Activated naive CD4-positive, alpha-beta T cell treated with anti-CD3 and anti-CD28 coated beads for 36 hours (primary cell): Measurements from ENCODE around the gene ZBTB7C. TPM values are rescaled to one million over a fixed set of nuclear protein-coding genes. Genes with fewer than 3 reads are reported as not detected.

Experiments used
- CTCF ChIA-PET: fragments of 350-600 bp; sonication (Branson Sonifier 250); formaldehyde crosslinking; loops from one replicate; lab custom pipeline; 2021; ENCODE audit warnings: antibody characterized with exemption; lab: Charles Lee
- DNase-seq: peaks from one replicate; pipeline ENCODE4 v3.0.0-alpha.2; 2020
- H3K27ac Mint-ChIP-seq: one replicate; pipeline ENCODE4 v1.8.0; 2021; ENCODE audit warnings: mild to moderate bottlenecking, mixed read lengths
- H3K27me3 Mint-ChIP-seq: one replicate; pipeline ENCODE4 v1.8.0; 2021; ENCODE audit warnings: low read depth, mixed read lengths
- H3K36me3 Mint-ChIP-seq: one replicate; pipeline ENCODE4 v1.8.0; 2021; ENCODE audit warnings: low read depth, mixed read lengths
- H3K4me1 Mint-ChIP-seq: one replicate; pipeline ENCODE4 v1.8.0; 2021; ENCODE audit warnings: low read depth, mixed read lengths
- H3K4me3 Mint-ChIP-seq: one replicate; pipeline ENCODE4 v1.8.0; 2021; ENCODE audit warnings: mild to moderate bottlenecking, moderate library complexity, mixed read lengths
- H3K9me3 Mint-ChIP-seq: one replicate; pipeline ENCODE4 v1.8.0; 2021; ENCODE audit warnings: mixed read lengths
- intact Hi-C: fragments of 100-400 bp; cut with micrococcal nuclease; formaldehyde crosslinking; loops from one replicate; pipeline ENCODE4 v1.15.1; 2023
- total RNA-seq, 2 experiments: library from RNA; stranded (reverse); gene quantifications; one replicate each; pipeline ENCODE4 v1.2.3, GENCODE V29; 2021

ZBTB7C gene
- total RNA-seq, 2 experiments from 2014 or later: not detected

DNA sequence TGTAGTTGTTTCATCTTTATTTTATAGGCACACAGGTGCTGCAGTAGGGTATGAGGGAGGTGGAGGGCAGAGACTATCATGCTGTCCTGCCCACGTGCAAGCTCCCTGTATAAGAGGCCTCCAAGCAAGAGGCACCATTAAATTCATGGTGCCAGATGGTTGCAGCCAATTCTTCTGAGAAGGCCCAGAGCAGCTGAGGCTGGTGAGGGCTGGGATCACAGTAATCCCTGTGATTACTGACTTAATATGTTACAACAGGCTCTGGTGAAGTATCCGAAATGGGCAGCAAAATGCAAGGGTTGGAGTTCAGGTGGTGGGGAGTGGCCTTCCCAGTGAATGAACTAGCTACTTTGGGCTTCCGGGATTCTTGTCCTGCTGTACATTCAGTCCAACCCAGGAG is 286.8 kb downstream of the ZBTB7C start:
- H3K27ac Mint-ChIP-seq: no peak overlapping the region
- intact Hi-C loops: no loop called here

DNA sequence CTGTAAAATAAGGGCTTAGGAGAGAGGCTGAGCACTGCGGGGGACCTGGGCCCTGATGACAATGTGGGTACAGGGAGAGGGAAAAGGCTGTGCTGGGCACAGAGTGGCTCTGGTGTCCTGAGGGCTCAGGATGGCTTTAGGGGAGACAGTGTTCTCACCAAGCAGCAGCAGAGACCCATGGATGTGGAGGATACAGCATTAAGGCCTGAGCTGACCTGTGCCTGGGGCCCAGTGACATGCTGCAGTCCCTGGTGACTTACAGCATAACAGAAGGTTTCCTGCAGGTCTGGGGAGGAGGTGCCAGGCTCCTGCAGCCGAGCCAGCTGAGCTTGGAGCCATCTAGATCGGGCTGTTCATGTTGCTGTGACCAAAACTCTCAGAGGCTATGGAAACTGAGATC is 287.4 kb downstream of the ZBTB7C start:
- CTCF ChIA-PET: no interaction called here
- Mint-ChIP-seq H3K36me3 (no peaks in the 10 kb centered on the region), H3K27ac (no peak overlapping the region), H3K4me3 (no peak overlapping the region), H3K9me3 (no peaks in the 10 kb centered on the region), H3K4me1 (peaks cover 3% of the 10 kb centered on the region), H3K27me3 (peaks cover 7% of the 10 kb centered on the region)
- intact Hi-C loops: no loop called here
- no peak for DNase-seq

More for the DNA sequence above, 286.8 kb downstream of the ZBTB7C start:
- Mint-ChIP-seq H3K9me3 (no peaks in the 10 kb centered on the region), H3K27me3 (peaks cover 7% of the 10 kb centered on the region), H3K4me1 (peaks cover 3% of the 10 kb centered on the region), H3K36me3 (no peaks in the 10 kb centered on the region), H3K4me3 (no peak overlapping the region)
- CTCF ChIA-PET: no interaction called here
- no peak for DNase-seq

DNA sequence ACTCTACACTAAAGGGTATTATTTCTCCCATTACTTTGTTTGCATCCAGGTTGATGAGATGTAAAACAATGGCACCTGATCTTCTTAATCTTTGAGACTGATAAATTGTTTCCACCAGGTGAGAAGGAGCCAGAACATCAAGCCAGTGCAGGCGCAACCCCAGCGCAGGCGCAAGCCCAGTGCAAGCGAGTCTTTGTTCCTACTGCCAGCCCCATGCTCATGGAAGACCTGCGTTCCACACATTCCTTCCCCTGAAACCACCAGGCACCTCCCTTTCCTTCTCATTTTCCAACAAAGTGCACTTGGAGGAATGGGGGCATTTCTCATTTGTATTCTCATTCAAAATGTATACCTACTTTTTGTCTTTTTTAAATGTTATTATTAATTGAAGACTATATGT is 290.0 kb downstream of the ZBTB7C start:
- CTCF ChIA-PET: interaction anchor here (0.6 kb wide), 1 partner anchor 1641 kb away, joined by 3 read pairs; no protein-coding TSS in a partner anchor
- no peaks in the 10 kb centered on the region for H3K36me3 Mint-ChIP-seq
- DNase-seq: no peak
- H3K27me3 Mint-ChIP-seq: no peaks in the 10 kb centered on the region
- H3K9me3 Mint-ChIP-seq: no peaks in the 10 kb centered on the region
- no peak overlapping the region for H3K27ac Mint-ChIP-seq
- no peak overlapping the region for H3K4me3 Mint-ChIP-seq
- intact Hi-C loops: no loop called here
- no peaks in the 10 kb centered on the region for H3K4me1 Mint-ChIP-seq

DNA sequence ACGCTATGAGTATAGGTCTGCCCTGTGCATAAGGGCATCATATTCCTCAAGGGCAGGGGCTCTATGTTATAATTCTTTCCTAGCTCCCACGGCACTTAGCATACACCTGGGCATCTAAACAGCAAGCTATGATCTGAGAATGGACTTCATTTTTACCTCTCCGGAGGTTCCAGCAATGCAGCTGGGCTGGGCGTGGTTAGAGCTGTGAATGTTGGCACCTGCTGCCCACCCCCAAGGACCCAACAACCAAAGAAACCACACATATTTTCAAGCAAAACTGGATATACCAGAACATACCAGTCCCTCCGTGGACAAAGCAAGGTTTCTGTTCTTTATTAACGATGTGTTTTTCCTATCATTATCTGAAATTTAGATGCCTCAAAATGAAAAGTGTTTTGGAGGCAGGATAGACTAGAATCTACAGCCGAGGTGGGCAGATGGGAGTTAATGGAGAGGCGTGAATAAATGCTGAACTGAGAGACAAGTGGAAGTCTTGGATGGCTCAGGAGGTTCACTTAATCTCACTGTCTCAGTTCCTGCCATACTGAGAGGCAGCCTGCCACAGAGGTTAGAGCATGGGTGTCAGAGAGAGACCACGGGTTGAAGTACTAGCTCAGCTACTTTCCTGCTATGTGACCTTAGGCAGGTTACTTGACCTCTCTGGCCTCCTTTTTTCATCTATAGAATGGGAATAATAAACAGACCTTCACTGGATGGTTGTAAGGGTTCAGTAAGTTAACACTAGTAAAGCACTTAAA is 292.1 kb downstream of the ZBTB7C start:
- no peak overlapping the region for H3K4me3 Mint-ChIP-seq
- intact Hi-C loops: no loop called here
- no peaks in the 10 kb centered on the region for H3K27me3 Mint-ChIP-seq
- no peak for DNase-seq
- H3K27ac Mint-ChIP-seq: no peak overlapping the region
- CTCF ChIA-PET: interaction anchor here (1.0 kb wide), 1 partner anchor 15 kb away, joined by 3 read pairs; no protein-coding TSS in a partner anchor
- no peaks in the 10 kb centered on the region for H3K4me1 Mint-ChIP-seq
- H3K36me3 Mint-ChIP-seq: no peaks in the 10 kb centered on the region
- H3K9me3 Mint-ChIP-seq: no peaks in the 10 kb centered on the region

DNA sequence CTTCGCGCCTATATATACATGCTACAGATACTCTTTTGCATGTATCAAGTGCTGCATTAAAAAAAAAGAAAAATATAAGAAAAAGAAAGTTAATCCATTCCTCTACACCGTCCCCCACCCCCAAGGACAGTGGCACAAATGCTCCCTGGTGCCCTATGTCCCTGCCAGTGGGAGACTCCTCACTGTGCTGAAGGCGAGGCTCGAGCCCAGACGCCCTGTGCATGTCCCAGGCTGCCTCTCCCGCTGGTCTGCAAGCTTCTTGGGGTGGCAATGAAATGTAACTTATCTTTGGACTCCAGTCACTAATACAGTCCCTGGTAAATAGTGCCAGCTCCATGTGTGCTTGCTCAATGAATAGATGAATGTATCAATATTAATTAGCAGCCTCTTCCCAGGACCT is 293.2 kb downstream of the ZBTB7C start:
- Mint-ChIP-seq H3K4me3 (no peak overlapping the region), H3K9me3 (no peaks in the 10 kb centered on the region), H3K4me1 (no peaks in the 10 kb centered on the region), H3K27me3 (no peaks in the 10 kb centered on the region), H3K27ac (no peak overlapping the region), H3K36me3 (no peaks in the 10 kb centered on the region)
- DNase-seq: no peak
- intact Hi-C loops: no loop called here
- CTCF ChIA-PET: interaction anchor here (0.6 kb wide), 1 partner anchor 155 kb away, joined by 3 read pairs; no protein-coding TSS in a partner anchor

DNA sequence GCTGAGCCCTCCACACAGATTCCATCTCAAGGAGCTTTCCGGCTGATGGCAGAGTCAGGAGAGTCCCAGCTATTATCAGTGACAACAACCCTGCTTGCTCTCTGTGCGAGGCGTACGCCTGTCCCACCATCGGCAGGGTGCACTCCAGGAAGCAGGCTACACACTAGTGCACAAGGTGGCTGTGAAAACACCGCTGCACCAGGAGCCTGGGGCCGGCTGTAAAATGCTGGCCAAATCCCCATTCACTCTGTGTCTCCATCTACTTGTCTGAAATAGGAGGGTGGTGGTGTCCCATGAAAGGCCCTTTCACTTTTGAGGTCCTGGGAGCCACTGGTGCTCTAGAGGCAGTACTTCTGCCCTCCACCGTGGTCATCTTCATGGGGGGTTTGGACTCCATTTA is 295.5 kb downstream of the ZBTB7C start:
- Mint-ChIP-seq H3K27me3 (peaks cover 2% of the 10 kb centered on the region), H3K4me3 (no peak overlapping the region), H3K9me3 (no peaks in the 10 kb centered on the region), H3K36me3 (no peaks in the 10 kb centered on the region), H3K4me1 (no peaks in the 10 kb centered on the region), H3K27ac (no peak overlapping the region)
- no peak for DNase-seq
- CTCF ChIA-PET: no interaction called here
- intact Hi-C loops: no loop called here

DNA sequence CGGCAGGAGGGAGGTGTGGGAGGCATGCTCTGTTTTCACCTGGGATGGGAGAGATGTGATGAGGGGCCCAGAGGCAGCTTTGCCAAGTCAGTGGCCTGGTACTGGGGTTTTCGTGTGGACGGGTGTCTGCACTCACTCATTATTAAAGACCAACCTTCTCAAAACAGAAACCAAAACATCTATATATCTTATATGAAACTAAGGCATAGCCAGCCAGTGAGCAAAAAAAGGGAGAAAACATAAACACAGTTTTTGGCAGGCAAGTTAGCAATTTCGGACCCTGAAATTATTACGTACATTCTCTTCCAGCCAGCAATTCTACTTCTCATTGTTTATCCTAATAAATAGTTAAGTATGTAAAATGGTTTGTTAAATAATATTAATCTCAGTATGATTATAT is 297.6 kb downstream of the ZBTB7C start:
- DNase-seq: no peak
- H3K4me3 Mint-ChIP-seq: no peak overlapping the region
- no peaks in the 10 kb centered on the region for H3K9me3 Mint-ChIP-seq
- CTCF ChIA-PET: no interaction called here
- peaks cover 11% of the 10 kb centered on the region for H3K27me3 Mint-ChIP-seq
- intact Hi-C loops: no loop called here
- no peaks in the 10 kb centered on the region for H3K4me1 Mint-ChIP-seq
- no peaks in the 10 kb centered on the region for H3K36me3 Mint-ChIP-seq
- no peak overlapping the region for H3K27ac Mint-ChIP-seq

DNA sequence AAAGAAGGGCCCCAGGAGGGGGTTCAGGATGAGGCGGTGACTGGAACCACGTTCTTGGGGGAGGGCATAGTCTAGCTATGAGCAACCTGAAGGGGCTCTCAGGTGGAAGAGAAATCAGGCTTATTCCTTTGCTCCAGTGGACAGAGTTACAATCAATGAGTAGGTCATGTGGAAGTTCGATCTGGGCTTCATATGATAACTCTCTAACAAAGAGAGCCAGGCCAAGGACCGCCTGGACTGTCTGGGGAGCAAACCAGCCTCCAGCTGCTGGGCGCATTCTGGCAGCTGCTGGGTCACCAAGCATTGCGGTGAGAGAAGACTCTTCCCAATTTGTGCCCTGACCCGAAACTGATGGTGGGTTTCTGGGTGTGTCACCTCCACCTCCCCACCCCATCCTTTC is 298.4 kb downstream of the ZBTB7C start:
- intact Hi-C loops: no loop called here
- H3K4me3 Mint-ChIP-seq: no peak overlapping the region
- no peaks in the 10 kb centered on the region for H3K4me1 Mint-ChIP-seq
- CTCF ChIA-PET: no interaction called here
- no peak overlapping the region for H3K27ac Mint-ChIP-seq
- no peaks in the 10 kb centered on the region for H3K9me3 Mint-ChIP-seq
- peaks cover 18% of the 10 kb centered on the region for H3K27me3 Mint-ChIP-seq
- no peak for DNase-seq
- no peaks in the 10 kb centered on the region for H3K36me3 Mint-ChIP-seq

DNA sequence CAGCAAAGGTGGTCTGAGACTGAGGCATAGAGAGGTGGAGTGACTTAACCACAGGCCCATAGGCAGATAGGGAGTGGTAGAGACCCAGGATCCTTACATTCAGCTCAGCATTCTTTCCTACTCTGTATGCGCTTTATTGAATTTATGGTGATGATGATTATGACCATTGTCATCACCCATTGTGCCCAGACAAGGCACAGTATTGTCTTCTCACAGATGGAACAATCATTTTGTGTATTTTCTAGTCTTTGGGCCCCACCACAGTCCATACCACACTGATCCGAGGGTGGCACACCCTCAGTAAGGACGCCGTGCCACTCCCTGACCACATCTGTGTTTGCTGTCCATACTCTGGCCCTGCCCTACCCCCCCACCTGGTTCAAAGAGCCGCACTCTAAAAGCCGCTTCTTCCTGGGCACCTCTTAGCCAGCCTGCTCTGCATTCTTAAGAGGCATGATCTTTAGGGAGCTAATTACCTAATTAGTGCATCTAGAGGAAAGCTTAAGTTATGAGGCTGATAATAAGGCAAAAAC is 299.2 kb downstream of the ZBTB7C start:
- intact Hi-C loops: no loop called here
- no peaks in the 10 kb centered on the region for H3K4me1 Mint-ChIP-seq
- no peaks in the 10 kb centered on the region for H3K36me3 Mint-ChIP-seq
- H3K27ac Mint-ChIP-seq: no peak overlapping the region
- peaks cover 18% of the 10 kb centered on the region for H3K27me3 Mint-ChIP-seq
- DNase-seq: no peak
- no peak overlapping the region for H3K4me3 Mint-ChIP-seq
- CTCF ChIA-PET: no interaction called here
- no peaks in the 10 kb centered on the region for H3K9me3 Mint-ChIP-seq

DNA sequence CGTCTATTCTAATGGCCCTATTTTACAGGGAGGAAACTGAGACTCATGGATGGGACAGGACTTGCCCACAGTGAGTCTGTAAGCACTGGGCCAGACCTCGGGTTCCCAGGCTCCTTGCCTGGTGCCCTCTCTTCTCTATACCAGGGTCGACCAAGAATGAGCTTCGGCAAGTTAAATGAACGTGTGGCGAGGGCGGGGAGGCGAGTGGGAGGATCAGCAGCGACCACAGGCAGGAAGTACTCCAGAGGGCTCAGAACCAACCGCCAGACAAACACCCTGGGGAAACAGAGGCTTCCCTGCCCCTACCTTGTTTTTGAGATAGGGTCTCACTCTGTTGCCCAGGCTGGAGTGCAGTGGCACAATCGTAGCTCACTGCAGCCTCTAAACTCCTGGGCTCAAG is 301.0 kb downstream of the ZBTB7C start:
- intact Hi-C loops: no loop called here
- H3K4me3 Mint-ChIP-seq: no peak overlapping the region
- no peak overlapping the region for H3K27ac Mint-ChIP-seq
- H3K9me3 Mint-ChIP-seq: no peaks in the 10 kb centered on the region
- no peaks in the 10 kb centered on the region for H3K4me1 Mint-ChIP-seq
- H3K36me3 Mint-ChIP-seq: no peaks in the 10 kb centered on the region
- no peak for DNase-seq
- peaks cover 18% of the 10 kb centered on the region for H3K27me3 Mint-ChIP-seq
- CTCF ChIA-PET: no interaction called here

DNA sequence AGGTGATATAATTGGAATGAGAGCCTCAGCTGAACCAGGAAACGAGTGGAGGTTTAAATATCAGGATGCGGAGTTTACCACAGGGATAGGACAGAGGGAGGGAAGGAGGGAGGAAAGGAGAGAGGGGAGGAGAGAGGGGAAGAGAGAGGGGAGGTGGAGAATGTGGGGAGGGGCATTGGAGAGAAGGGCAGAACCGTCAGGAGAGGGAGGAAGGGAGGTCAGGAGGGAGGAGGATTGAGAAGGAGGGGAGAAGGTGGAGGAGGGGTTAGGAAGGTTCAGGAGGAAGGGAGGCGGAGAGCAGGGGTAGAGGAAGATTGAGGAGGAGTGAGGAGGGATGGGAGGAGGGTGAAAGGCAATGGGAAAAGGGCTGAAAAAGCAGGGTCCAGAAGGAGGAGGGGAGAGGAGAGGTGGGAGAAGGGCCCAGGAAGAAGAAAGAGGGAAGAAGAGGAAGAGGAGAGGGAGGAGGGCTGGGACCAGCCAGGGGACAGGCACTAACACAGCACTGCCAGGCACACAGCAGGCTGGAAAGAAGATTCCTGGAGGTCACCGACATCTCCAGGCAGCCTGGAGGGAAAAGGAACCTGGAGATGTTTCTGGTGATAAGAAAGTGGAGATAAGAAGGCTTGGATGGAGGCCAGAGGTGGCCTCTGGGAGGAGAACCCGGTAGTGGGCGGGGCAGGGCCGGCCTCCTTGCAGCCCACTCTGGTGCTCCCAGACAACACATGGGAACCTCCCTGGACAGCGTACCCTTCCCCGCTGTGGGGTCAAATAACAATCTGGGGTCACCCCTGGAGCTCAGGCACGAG is 302.0 kb downstream of the ZBTB7C start:
- no peak overlapping the region for H3K4me3 Mint-ChIP-seq
- intact Hi-C loops: no loop called here
- peaks cover 18% of the 10 kb centered on the region for H3K27me3 Mint-ChIP-seq
- H3K9me3 Mint-ChIP-seq: no peaks in the 10 kb centered on the region
- H3K27ac Mint-ChIP-seq: no peak overlapping the region
- CTCF ChIA-PET: interaction anchor here (0.5 kb wide), 1 partner anchor 109 kb away, joined by 3 read pairs; no protein-coding TSS in a partner anchor
- H3K36me3 Mint-ChIP-seq: no peaks in the 10 kb centered on the region
- no peak for DNase-seq
- no peaks in the 10 kb centered on the region for H3K4me1 Mint-ChIP-seq

DNA sequence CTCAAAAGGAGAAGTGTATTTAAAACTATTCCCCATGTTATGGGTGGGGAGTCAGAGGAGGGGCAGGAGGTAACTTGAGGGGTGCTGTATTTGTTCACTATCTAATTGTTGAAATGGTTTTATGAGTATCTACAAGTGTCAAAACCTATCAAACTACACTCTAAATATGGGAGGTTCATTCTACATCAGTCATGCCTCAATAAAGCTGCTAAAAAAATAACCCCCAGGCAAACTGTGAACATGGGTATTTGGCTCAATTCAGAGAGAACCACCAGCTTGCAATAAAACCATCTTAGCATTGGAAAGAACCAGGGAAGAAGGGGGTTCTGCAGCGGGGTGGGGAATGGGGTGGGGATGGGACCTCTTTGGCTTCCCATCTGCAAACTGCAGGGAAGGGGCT is 302.7 kb downstream of the ZBTB7C start:
- Mint-ChIP-seq H3K4me3 (no peak overlapping the region), H3K27me3 (peaks cover 24% of the 10 kb centered on the region), H3K27ac (no peak overlapping the region), H3K36me3 (no peaks in the 10 kb centered on the region), H3K9me3 (no peaks in the 10 kb centered on the region), H3K4me1 (no peaks in the 10 kb centered on the region)
- no peak for DNase-seq
- CTCF ChIA-PET: no interaction called here
- intact Hi-C loops: no loop called here
